Right lobe of liver (tissue), 4 donors: Measurements from ENCODE around the gene NPRL2.

Source experiments
- POLR2A ChIP-seq: fragments of 450-650 bp; IDR thresholded peaks from one replicate; pipeline ENCODE4 v1.6.1; 2017; ENCODE audit warnings: antibody characterized with exemption, mild to moderate bottlenecking
- TF ChIP-seq, protein P1 (sequence below), 4 donors: fragments of 200-600 bp in 3 of 4; fragments of 450-650 bp in 1 of 4; IDR thresholded peaks; one replicate each; pipeline versions ENCODE4 v1.5.1 to v1.8.0; 2016 to 2022; ENCODE audit warnings: antibody characterized with exemption in 4 of 4, mild to moderate bottlenecking in 2 of 4
- donor health status: DM: no; HTN: no; CAD: no.
- donor health status: DM: no; HTN: no; CAD: no.
- donor health status: DM: no; HTN: yes; CAD: no.

DNA sequence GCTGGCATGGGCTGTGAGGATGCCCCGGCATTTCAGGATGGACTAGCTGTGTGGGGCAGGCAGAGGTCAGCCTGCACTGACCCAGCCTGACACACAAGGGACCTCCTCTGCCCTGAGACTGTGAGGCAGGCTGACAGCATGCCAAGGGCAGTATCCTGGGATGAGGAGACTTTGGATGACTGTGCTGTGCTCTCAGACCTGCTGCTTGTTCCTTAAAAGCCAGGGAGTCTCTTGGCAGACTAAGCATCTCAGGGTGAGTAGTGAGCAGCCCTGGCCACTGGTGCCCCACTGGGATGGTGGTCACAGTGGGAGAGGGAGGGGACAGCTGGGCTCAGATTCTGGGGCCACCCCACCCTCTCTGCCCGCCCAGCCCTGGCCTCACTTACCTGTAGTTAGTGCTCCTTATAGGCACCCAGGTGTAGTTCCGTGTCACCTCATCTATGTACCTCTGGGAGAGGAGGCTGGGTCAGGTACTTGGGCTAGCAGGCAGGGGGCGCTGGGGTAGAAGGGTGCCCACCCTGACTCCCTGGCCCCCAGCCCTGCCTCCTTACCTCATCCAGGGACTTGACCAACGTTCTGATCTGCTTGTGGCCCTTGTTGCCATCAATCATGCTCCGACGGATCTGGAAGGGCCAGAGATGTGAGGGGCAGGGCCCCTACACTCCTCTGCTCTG lies 24.8 kb upstream of the NPRL2 start:
- TF ChIP-seq POLR2A, result no peak
- TF ChIP-seq, protein P1, sequence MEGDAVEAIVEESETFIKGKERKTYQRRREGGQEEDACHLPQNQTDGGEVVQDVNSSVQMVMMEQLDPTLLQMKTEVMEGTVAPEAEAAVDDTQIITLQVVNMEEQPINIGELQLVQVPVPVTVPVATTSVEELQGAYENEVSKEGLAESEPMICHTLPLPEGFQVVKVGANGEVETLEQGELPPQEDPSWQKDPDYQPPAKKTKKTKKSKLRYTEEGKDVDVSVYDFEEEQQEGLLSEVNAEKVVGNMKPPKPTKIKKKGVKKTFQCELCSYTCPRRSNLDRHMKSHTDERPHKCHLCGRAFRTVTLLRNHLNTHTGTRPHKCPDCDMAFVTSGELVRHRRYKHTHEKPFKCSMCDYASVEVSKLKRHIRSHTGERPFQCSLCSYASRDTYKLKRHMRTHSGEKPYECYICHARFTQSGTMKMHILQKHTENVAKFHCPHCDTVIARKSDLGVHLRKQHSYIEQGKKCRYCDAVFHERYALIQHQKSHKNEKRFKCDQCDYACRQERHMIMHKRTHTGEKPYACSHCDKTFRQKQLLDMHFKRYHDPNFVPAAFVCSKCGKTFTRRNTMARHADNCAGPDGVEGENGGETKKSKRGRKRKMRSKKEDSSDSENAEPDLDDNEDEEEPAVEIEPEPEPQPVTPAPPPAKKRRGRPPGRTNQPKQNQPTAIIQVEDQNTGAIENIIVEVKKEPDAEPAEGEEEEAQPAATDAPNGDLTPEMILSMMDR (IDR thresholded peaks at IDR 0.05), result no peak
